Measurements from ENCODE around the gene COTL1. TPM values are rescaled to one million over a fixed set of nuclear protein-coding genes. Genes with fewer than 3 reads are reported as not detected.
"Not testable (repeated sequence)": the region's sequence is repeated elsewhere in the genome, so short reads cannot be mapped to it uniquely, and the experiment has no call there.

The COTL1 gene
- total RNA-seq, 1 donor from 2014 or later = 210 TPM

DNA sequence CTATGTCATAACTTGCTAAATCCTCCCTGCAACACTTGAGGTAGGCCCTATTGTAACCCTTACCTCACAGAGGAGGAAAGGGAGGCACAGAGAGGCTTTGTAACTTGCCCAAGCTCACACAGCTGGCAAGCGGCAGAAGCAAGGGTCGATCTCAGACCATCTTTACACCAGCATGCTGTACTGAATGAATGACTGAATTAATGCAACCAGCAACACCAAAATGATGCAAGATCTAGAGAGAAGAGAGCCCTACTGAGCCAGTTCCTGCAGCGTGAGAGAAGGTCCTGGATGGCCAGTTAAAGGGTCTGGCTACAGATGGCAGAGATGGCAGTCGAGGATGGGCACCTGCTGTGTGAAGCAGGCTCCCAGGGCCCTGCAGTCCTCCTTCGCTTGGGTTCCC lies 22.3 kb upstream of the COTL1 start:
- no peaks in the 10 kb centered on the region for H3K27me3 ChIP-seq (ENCODE audit: control insufficient read depth, insufficient read depth, low read length)
- H3K4me3 ChIP-seq (ENCODE audit: low read depth, low read length) = no peak overlapping the region
- no peak for TF ChIP-seq CTCF (IDR thresholded peaks at IDR 0.05; ENCODE audit: insufficient read depth, low read length, poor library complexity, severe bottlenecking)
- H3K36me3 ChIP-seq (ENCODE audit: control insufficient read depth, insufficient read depth, low read length) = no peaks in the 10 kb centered on the region
- no peak for DNase-seq (ENCODE audit: low read depth)

- no peak for DNase-seq (ENCODE audit: low read depth)
- Histone ChIP-seq H3K36me3 (ENCODE audit: control insufficient read depth, insufficient read depth, low read length) (no peaks in the 10 kb centered on the region), H3K27me3 (ENCODE audit: control insufficient read depth, insufficient read depth, low read length) (no peaks in the 10 kb centered on the region), H3K4me3 (ENCODE audit: low read depth, low read length) (no peak overlapping the region)
- TF ChIP-seq CTCF (IDR thresholded peaks at IDR 0.05; ENCODE audit: insufficient read depth, low read length, poor library complexity, severe bottlenecking) = no peak
Measured at GRCh38 chr16:84638231-84638806, 20.4 kb upstream of the COTL1 start.

DNA sequence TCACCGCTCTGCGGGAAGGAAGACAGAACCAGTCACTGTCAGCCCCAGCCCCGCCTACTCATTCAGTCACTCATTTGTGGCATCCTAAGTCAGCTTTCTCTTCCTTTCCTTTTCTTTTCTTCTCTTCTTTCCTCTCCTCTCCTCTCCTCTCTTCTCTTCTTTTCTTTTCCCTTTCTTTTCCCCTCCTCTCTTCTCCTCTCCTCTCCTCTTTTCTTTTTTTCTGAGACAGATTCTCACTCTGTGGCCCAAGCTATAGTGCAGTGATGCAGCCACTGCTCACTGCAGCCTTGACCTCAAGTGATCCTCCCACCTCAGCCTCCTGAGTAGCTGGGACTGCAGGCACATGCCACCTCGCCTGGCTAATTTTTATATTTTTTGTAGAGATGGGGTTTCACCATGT lies 19.8 kb upstream of the COTL1 start:
- TF ChIP-seq CTCF (IDR thresholded peaks at IDR 0.05; ENCODE audit: insufficient read depth, low read length, poor library complexity, severe bottlenecking) = no peak
- H3K36me3 ChIP-seq (ENCODE audit: control insufficient read depth, insufficient read depth, low read length) = no peaks in the 10 kb centered on the region
- no peaks in the 10 kb centered on the region for H3K27me3 ChIP-seq (ENCODE audit: control insufficient read depth, insufficient read depth, low read length)
- no peak overlapping the region for H3K4me3 ChIP-seq (ENCODE audit: low read depth, low read length)
- no peak for DNase-seq (ENCODE audit: low read depth)

DNA sequence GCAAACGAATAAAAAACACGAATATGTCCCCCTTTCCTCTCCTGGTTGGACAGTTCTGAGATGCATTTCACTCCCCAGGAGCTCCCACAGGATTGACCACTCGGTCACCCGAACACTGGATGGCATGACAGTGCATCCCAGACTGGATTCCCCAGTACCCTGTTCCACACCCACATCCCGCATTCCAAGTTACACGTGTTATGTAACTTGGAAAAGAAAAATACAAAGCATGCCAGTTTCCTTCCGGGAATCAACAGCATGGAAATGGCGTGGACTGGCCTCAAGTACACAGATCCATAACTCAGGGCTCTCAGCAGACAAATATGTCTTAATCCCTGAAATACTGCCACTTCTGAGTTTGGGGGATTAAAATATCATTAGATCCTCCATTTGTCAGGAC lies 17.8 kb upstream of the COTL1 start:
- no peak for DNase-seq (ENCODE audit: low read depth)
- Histone ChIP-seq H3K27me3 (ENCODE audit: control insufficient read depth, insufficient read depth, low read length) (no peaks in the 10 kb centered on the region), H3K36me3 (ENCODE audit: control insufficient read depth, insufficient read depth, low read length) (no peaks in the 10 kb centered on the region), H3K4me3 (ENCODE audit: low read depth, low read length) (no peak overlapping the region)
- no peak for TF ChIP-seq CTCF (IDR thresholded peaks at IDR 0.05; ENCODE audit: insufficient read depth, low read length, poor library complexity, severe bottlenecking)

DNA sequence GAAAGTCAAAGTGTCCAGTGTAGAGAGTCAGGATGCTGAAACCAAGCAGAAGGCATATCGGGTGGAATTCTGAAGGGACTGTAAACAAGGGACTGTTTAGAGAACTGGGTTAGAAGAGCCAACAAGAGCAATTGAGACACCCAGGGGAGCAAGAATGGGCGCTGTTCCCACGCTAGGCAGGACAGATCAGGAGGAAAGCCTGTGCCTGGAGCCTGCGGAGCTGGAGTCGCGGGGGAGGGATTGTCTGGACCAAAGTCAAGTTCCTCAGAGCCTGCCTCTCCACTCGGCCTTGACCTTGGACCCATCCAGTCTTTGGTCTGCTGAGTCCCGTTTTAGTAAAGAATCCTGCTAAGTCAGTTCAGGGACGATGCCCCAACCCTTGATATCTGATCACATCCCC lies 15.7 kb upstream of the COTL1 start:
- no peak overlapping the region for H3K4me3 ChIP-seq (ENCODE audit: low read depth, low read length)
- TF ChIP-seq CTCF (IDR thresholded peaks at IDR 0.05; ENCODE audit: insufficient read depth, low read length, poor library complexity, severe bottlenecking) = no peak
- no peaks in the 10 kb centered on the region for H3K36me3 ChIP-seq (ENCODE audit: control insufficient read depth, insufficient read depth, low read length)
- no peaks in the 10 kb centered on the region for H3K27me3 ChIP-seq (ENCODE audit: control insufficient read depth, insufficient read depth, low read length)
- DNase-seq (ENCODE audit: low read depth) = no peak

DNA sequence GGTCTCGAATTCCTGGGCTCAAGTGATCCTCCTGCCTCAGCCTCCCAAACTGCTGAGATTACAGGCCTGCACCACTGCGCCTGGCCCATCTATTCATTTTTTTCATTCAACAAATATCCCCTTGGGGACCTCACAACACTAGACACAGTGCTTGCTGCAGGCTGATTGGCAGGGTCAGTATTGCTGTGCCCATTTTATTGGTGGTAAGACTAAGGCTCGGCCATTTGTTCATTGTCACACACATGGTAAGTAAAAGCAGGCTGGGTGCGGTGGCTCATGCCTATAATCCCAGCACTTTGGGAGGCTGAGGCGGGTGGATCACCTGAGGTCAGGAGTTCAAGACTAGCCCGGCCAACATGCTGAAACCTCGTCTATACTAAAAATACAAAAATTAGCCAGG lies 15.0 kb upstream of the COTL1 start:
- not testable (repeated sequence) for H3K27me3 ChIP-seq (ENCODE audit: control insufficient read depth, insufficient read depth, low read length); DNase-seq (ENCODE audit: low read depth); H3K36me3 ChIP-seq (ENCODE audit: control insufficient read depth, insufficient read depth, low read length); H3K4me3 ChIP-seq (ENCODE audit: low read depth, low read length)

All from kidney epithelial cell (primary cell).